SU-DHL-6 (cell line): ENCODE data around the gene LUZP1.

Experiments used
- H2AFZ ChIP-seq: fragments of 200-600 bp; sonication (generic); 2 replicates; pipeline ENCODE4 v1.6.1; 2014; ENCODE audit warnings: low read depth, mild to moderate bottlenecking, moderate library complexity, mixed read lengths, antibody characterized with exemption, low read length; ENCODE audit not compliant: severe bottlenecking
- H3F3A ChIP-seq: fragments of 200-600 bp; shearing (Covaris generic); 2 replicates; pipeline ENCODE4 v1.6.0; 2016; ENCODE audit warnings: antibody characterized with exemption, mild to moderate bottlenecking; ENCODE audit not compliant: insufficient read depth
- H3K27ac ChIP-seq: fragments of 200-600 bp; sonication (generic); 2 replicates; pipeline ENCODE4 v1.5.1; 2016; ENCODE audit warnings: low read depth, mild to moderate bottlenecking, low read length, moderate library complexity, mixed read lengths
- H3K27me3 ChIP-seq: fragments of 200-600 bp; sonication (generic), shearing (Covaris generic); 2 replicates; pipeline ENCODE4 v1.6.0; 2014; ENCODE audit warnings: mild to moderate bottlenecking, low read length
- H3K36me3 ChIP-seq: fragments of 200-600 bp; sonication (generic); 2 replicates; pipeline ENCODE4 v1.6.1; 2014; ENCODE audit warnings: mild to moderate bottlenecking, low read length, mixed read lengths
- H3K4me2 ChIP-seq: fragments of 300-600, 200-600 bp; shearing (Covaris generic), sonication (generic); 2 replicates; pipeline ENCODE4 v1.6.0; 2014; ENCODE audit warnings: low read length, low read depth, mild to moderate bottlenecking; ENCODE audit not compliant: poor library complexity, severe bottlenecking
- H3K4me3 ChIP-seq: fragments of 200-600 bp; sonication (generic); 2 replicates; pipeline ENCODE4 v1.5.1; 2014; ENCODE audit warnings: antibody characterized with exemption, low read length, mild to moderate bottlenecking, mixed read lengths; ENCODE audit not compliant: insufficient read depth, poor library complexity, severe bottlenecking
- H3K79me2 ChIP-seq: fragments of 200-600 bp; sonication (generic); 2 replicates; pipeline ENCODE4 v1.6.1; 2014; ENCODE audit warnings: mild to moderate bottlenecking, low read length, moderate library complexity; ENCODE audit not compliant: insufficient read depth
- H3K9ac ChIP-seq: fragments of 200-600 bp; sonication (generic); 2 replicates; pipeline ENCODE4 v1.7.0; 2014; ENCODE audit warnings: mild to moderate bottlenecking, low read length
- H3K9me2 ChIP-seq: fragments of 200-600 bp; sonication (generic); replicated peaks from 2 replicates; pipeline ENCODE4 v1.6.1; 2014; ENCODE audit warnings: low read length; ENCODE audit not compliant: insufficient read depth
- H3K9me3 ChIP-seq: fragments of 200-600 bp; sonication (generic); 2 replicates; pipeline ENCODE4 v1.6.1; 2014; ENCODE audit warnings: low read length, mixed read lengths; ENCODE audit not compliant: insufficient read depth
- H4K20me1 ChIP-seq: fragments of 200-600 bp; sonication (generic); 2 replicates; pipeline ENCODE4 v1.6.1; 2014; ENCODE audit warnings: low read depth, mild to moderate bottlenecking, antibody characterized with exemption, low read length, moderate library complexity, mixed read lengths
- EZH2phosphoT487 ChIP-seq: fragments of 200-600 bp; sonication (generic), shearing (Covaris generic); conservative IDR thresholded peaks from 2 replicates; pipeline ENCODE4 v1.6.1; 2018; ENCODE audit warnings: mild to moderate bottlenecking, antibody characterized with exemption, low read length, moderate library complexity, mixed read lengths
- TF ChIP-seq, protein P1 (sequence below): fragments of 200-600 bp; sonication (generic); IDR thresholded peaks from one replicate; pipeline ENCODE4 v1.5.1; 2017; ENCODE audit warnings: antibody characterized with exemption, mild to moderate bottlenecking, low read length, moderate library complexity; ENCODE audit not compliant: insufficient read depth, poor library complexity, severe bottlenecking

Gene LUZP1

DNA sequence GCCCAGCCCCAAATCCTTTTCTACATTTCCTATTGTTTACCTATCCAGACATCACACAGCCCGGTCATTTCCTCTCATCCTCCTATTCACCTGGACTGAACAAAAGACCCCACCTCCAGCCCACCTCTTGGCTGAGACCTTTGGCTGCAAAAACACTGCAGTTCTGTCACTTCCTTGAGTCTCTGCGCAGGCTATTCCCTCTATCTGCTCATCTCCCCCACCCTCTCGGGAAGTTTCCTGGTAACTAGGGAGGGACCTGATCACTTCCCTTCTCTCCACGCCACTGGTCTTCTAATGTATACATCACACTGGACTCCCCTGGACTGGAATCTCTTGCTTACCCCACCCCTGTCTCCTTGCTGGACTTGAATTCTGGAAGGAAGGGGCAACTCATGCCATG, 43.3 kb upstream of the LUZP1 start:
- Histone ChIP-seq H3K9ac (no peak overlapping the region), H4K20me1 (no peaks in the 10 kb centered on the region)

DNA sequence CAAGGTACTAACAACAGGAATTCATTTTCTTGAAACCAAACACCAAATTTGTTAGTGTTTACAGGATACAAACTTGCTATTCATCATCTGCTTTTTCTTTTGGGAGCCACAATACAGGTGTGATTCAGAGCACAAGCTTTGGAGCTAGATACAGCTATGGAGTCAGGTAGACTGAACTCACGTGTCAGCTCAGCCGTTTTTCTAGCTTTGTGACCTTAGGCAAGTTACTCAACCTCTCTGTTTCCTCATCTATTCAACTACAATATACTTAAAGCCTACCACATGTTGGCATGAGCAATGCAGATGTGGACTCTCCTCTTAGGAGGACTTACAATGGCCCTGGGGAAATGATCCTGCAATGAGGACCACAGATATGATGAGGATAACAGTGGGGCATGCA, 42.3 kb upstream of the LUZP1 start:
- Histone ChIP-seq H3K4me2 (no peak overlapping the region), H3F3A (no peaks in the 10 kb centered on the region), H3K79me2 (no peaks in the 10 kb centered on the region), H4K20me1 (no peaks in the 10 kb centered on the region), H3K27ac (no peak overlapping the region), H3K9ac (no peak overlapping the region), H3K9me3 (no peaks in the 10 kb centered on the region), H3K9me2 (no peaks in the 10 kb centered on the region), H3K36me3 (no peaks in the 10 kb centered on the region), H2AFZ (no peak overlapping the region), H3K4me3 (no peak overlapping the region), H3K27me3 (no peaks in the 10 kb centered on the region)
- TF ChIP-seq, protein P1, sequence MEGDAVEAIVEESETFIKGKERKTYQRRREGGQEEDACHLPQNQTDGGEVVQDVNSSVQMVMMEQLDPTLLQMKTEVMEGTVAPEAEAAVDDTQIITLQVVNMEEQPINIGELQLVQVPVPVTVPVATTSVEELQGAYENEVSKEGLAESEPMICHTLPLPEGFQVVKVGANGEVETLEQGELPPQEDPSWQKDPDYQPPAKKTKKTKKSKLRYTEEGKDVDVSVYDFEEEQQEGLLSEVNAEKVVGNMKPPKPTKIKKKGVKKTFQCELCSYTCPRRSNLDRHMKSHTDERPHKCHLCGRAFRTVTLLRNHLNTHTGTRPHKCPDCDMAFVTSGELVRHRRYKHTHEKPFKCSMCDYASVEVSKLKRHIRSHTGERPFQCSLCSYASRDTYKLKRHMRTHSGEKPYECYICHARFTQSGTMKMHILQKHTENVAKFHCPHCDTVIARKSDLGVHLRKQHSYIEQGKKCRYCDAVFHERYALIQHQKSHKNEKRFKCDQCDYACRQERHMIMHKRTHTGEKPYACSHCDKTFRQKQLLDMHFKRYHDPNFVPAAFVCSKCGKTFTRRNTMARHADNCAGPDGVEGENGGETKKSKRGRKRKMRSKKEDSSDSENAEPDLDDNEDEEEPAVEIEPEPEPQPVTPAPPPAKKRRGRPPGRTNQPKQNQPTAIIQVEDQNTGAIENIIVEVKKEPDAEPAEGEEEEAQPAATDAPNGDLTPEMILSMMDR = no peak
- TF ChIP-seq EZH2phosphoT487 = no peak

More for the DNA sequence above, 43.3 kb upstream of the LUZP1 start:
- no peaks in the 10 kb centered on the region for H3K79me2 ChIP-seq
- no peak for TF ChIP-seq EZH2phosphoT487
- TF ChIP-seq, protein P1 = no peak
- H3K9me3 ChIP-seq = no peaks in the 10 kb centered on the region
- no peak overlapping the region for H3K4me3 ChIP-seq
- no peak overlapping the region for H3K4me2 ChIP-seq
- no peaks in the 10 kb centered on the region for H3K27me3 ChIP-seq
- no peak overlapping the region for H3K27ac ChIP-seq
- H3F3A ChIP-seq = no peaks in the 10 kb centered on the region
- H3K36me3 ChIP-seq = no peaks in the 10 kb centered on the region
- no peaks in the 10 kb centered on the region for H3K9me2 ChIP-seq
- H2AFZ ChIP-seq = no peak overlapping the region

DNA sequence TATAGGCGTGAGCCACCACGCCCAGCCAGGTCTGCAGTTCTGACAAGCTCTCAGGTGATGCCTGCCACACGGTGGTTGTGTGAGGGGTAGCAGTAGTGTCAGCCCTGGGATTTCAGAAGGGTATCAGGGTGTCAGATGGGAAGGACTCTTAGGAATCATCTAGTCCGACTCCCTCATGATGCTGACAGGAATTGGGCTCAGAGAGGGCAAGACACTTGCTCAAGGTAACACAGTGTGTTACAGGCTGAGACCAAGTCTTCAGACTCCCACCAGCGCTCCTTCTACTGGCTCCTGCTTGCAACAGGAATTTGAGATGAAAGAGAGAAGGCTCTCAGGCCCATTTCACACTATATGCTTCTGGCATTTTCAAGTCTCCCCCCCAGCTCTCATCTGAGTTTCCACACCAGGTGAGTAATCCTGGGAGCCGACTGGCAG, 41.7 kb upstream of the LUZP1 start:
- no peak overlapping the region for H3K9ac ChIP-seq
- no peaks in the 10 kb centered on the region for H4K20me1 ChIP-seq
- H3K27ac ChIP-seq = no peak overlapping the region
- H3K9me3 ChIP-seq = no peaks in the 10 kb centered on the region
- H3K36me3 ChIP-seq = no peaks in the 10 kb centered on the region
- TF ChIP-seq, protein P1 = no peak
- no peak overlapping the region for H3K4me3 ChIP-seq
- no peaks in the 10 kb centered on the region for H3K9me2 ChIP-seq
- no peak overlapping the region for H2AFZ ChIP-seq
- H3K4me2 ChIP-seq = no peak overlapping the region
- no peaks in the 10 kb centered on the region for H3K27me3 ChIP-seq
- H3K79me2 ChIP-seq = no peaks in the 10 kb centered on the region
- no peaks in the 10 kb centered on the region for H3F3A ChIP-seq

DNA sequence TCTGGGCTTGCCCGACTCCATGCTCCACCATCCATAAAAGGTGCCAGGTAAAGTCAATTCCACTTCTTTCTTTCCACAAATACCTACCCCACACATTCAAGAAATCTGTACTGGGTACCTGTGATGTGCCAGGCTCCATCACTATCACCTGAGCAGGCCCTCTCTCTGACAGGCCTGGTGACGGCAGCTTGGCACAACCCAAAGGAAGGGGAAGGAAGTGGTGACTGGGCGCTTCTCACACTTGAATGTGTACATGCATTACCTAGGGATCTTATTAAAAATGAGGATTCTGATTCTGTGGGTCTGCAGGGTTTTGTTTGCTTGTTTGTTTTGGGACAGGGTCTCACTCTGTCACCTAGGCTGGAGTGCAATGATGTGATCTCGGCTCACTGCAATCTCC, 41.1 kb upstream of the LUZP1 start:
- Histone ChIP-seq H3K4me3 (no peak overlapping the region), H3K9me3 (no peaks in the 10 kb centered on the region), H4K20me1 (no peaks in the 10 kb centered on the region), H3K9ac (no peak overlapping the region), H3F3A (no peaks in the 10 kb centered on the region), H3K4me2 (no peak overlapping the region), H3K36me3 (no peaks in the 10 kb centered on the region), H3K79me2 (no peaks in the 10 kb centered on the region), H3K27ac (no peak overlapping the region), H3K9me2 (no peaks in the 10 kb centered on the region), H3K27me3 (no peaks in the 10 kb centered on the region), H2AFZ (no peak overlapping the region)
- TF ChIP-seq EZH2phosphoT487 = no peak
- TF ChIP-seq, protein P1 = no peak
